Calu3 (cell line): ENCODE measurements around the gene PKP4. TPM values are rescaled to one million over a fixed set of nuclear protein-coding genes. Genes with fewer than 3 reads are reported as not detected.

ENCODE experiments used
- BruUV-seq: library from RNA; stranded (reverse); fragments of 400-500 nt; replicated peaks from 2 replicates; lab custom pipeline; 2021; lab: Mats Ljungman, UMichigan
- CTCF ChIA-PET: fragments of 300-600 bp; sonication (Branson Sonifier 250); formaldehyde crosslinking; loops from one replicate; lab custom pipeline; 2022; ENCODE audit warnings: antibody characterized with exemption; lab: Charles Lee
- DNase-seq: peaks from one replicate; pipeline ENCODE4 v3.0.0; 2022
- H3K27ac Mint-ChIP-seq: one replicate; pipeline ENCODE4 v1.8.0; 2022; ENCODE audit warnings: mixed read lengths; ENCODE audit not compliant: unreplicated experiment
- H3K27me3 Mint-ChIP-seq: one replicate; pipeline ENCODE4 v1.8.0; 2022; ENCODE audit warnings: mixed read lengths; ENCODE audit not compliant: unreplicated experiment
- H3K36me3 Mint-ChIP-seq: one replicate; pipeline ENCODE4 v1.8.0; 2022; ENCODE audit warnings: mild to moderate bottlenecking, moderate library complexity, mixed read lengths; ENCODE audit not compliant: insufficient read depth, unreplicated experiment
- H3K4me1 Mint-ChIP-seq: one replicate; pipeline ENCODE4 v1.8.0; 2022; ENCODE audit warnings: mild to moderate bottlenecking, low read depth, mixed read lengths; ENCODE audit not compliant: unreplicated experiment
- H3K4me3 Mint-ChIP-seq: one replicate; pipeline ENCODE4 v1.8.0; 2022; ENCODE audit warnings: mild to moderate bottlenecking, low read depth, moderate library complexity, mixed read lengths; ENCODE audit not compliant: unreplicated experiment
- H3K9me3 Mint-ChIP-seq: one replicate; pipeline ENCODE4 v1.8.0; 2022; ENCODE audit warnings: low read depth, mixed read lengths; ENCODE audit not compliant: unreplicated experiment
- CTCF ChIP-seq: fragments of 200-600 bp; IDR thresholded peaks from one replicate; pipeline ENCODE4 v1.8.0; 2022; ENCODE audit warnings: antibody characterized with exemption; ENCODE audit not compliant: unreplicated experiment
- intact Hi-C: fragments of 100-400 bp; cut with micrococcal nuclease; formaldehyde crosslinking; loops from one replicate; pipeline ENCODE4 v1.10.0; 2022; ENCODE audit not compliant: unreplicated experiment
- total RNA-seq: library from RNA; stranded (reverse); gene quantifications from 2 replicates; pipeline ENCODE4 v1.2.3, GENCODE V29; 2022

PKP4 gene
- total RNA-seq, 1 experiment from 2014 or later: 137 TPM

GRCh38 chr2:158579928-158580327 is 123.2 kb downstream of the PKP4 start:
- TF ChIP-seq CTCF: no peak
- CTCF ChIA-PET: no interaction called here
- Mint-ChIP-seq H3K9me3 (no peaks in the 10 kb centered on the region), H3K27me3 (no peaks in the 10 kb centered on the region), H3K36me3 (no peaks in the 10 kb centered on the region), H3K4me1 (peaks cover 32% of the 10 kb centered on the region), H3K27ac (no peak overlapping the region), H3K4me3 (no peak overlapping the region)
- no TSS peak for BruUV-seq
- intact Hi-C loops: no loop called here
- DNase-seq: no peak

- DNase-seq: peak; percentile 54
- intact Hi-C loops: no loop called here
- H3K36me3 Mint-ChIP-seq: no peaks in the 10 kb centered on the region
Observed at GRCh38 chr2:158580760-158581159, 124.0 kb downstream of the PKP4 start.

GRCh38 chr2:158582670-158583069 is 125.9 kb downstream of the PKP4 start:
- intact Hi-C loops: no loop called here
- H3K36me3 Mint-ChIP-seq: no peaks in the 10 kb centered on the region
- H3K27ac Mint-ChIP-seq: no peak overlapping the region
- CTCF ChIA-PET: no interaction called here
- no TSS peak for BruUV-seq
- H3K4me3 Mint-ChIP-seq: no peak overlapping the region
- H3K9me3 Mint-ChIP-seq: no peaks in the 10 kb centered on the region
- H3K4me1 Mint-ChIP-seq: peaks cover 31% of the 10 kb centered on the region
- no peaks in the 10 kb centered on the region for H3K27me3 Mint-ChIP-seq
- TF ChIP-seq CTCF: no peak
- DNase-seq: no peak

More at GRCh38 chr2:158580760-158581159, 124.0 kb downstream of the PKP4 start:
- BruUV-seq: no TSS peak
- no peak for TF ChIP-seq CTCF
- Mint-ChIP-seq H3K9me3 (no peaks in the 10 kb centered on the region), H3K27me3 (no peaks in the 10 kb centered on the region), H3K4me1 (peaks cover 24% of the 10 kb centered on the region), H3K4me3 (no peak overlapping the region), H3K27ac (no peak overlapping the region)
- CTCF ChIA-PET: interaction anchor here (0.5 kb wide), 1 partner anchor 20 kb away, joined by 3 read pairs; no protein-coding TSS in a partner anchor

- intact Hi-C loops: no loop called here
- no peaks in the 10 kb centered on the region for H3K36me3 Mint-ChIP-seq
- no TSS peak for BruUV-seq
- H3K4me1 Mint-ChIP-seq: peaks cover 30% of the 10 kb centered on the region
- no peaks in the 10 kb centered on the region for H3K27me3 Mint-ChIP-seq
- no peak for TF ChIP-seq CTCF
- H3K9me3 Mint-ChIP-seq: no peaks in the 10 kb centered on the region
- DNase-seq: no peak
- H3K4me3 Mint-ChIP-seq: no peak overlapping the region
- no peak overlapping the region for H3K27ac Mint-ChIP-seq
- CTCF ChIA-PET: no interaction called here
Observed at GRCh38 chr2:158583923-158584322, 127.2 kb downstream of the PKP4 start.
